AG04450 (cell line): Measurements from ENCODE around the gene IRAK3. TPM values are rescaled to one million over a fixed set of nuclear protein-coding genes. Genes with fewer than 3 reads are reported as not detected.

Source experiments
- CTCF ChIA-PET: fragments of 300-600, 350-600 bp; formaldehyde crosslinking; extraction: SDS; loops from one replicate; lab custom pipeline; 2022; ENCODE audit warnings: antibody characterized with exemption, inconsistent platforms; lab: Charles Lee
- POLR2A ChIA-PET: fragments of 350-600 bp; formaldehyde crosslinking; extraction: SDS; loops from one replicate; lab custom pipeline; 2021; ENCODE audit warnings: antibody characterized with exemption, inconsistent platforms; lab: Yijun Ruan, JAX
- DNase-seq: peaks from one replicate; pipeline ENCODE4 v3.0.0-alpha.2; 2011; ENCODE audit warnings: low read depth, low spot score
- H3K27ac ChIP-seq: one replicate; pipeline ENCODE4 v1.5.1; 2012; ENCODE audit warnings: low read depth, low read length, control low read depth
- H3K27me3 ChIP-seq: one replicate; pipeline ENCODE4 v1.6.0; 2012; ENCODE audit warnings: low read length; ENCODE audit not compliant: control insufficient read depth, insufficient read depth
- H3K4me3 ChIP-seq: 2 replicates; pipeline ENCODE4 v1.5.1; 2011; ENCODE audit warnings: mild to moderate bottlenecking, low read depth, low read length, control low read depth
- H3K9me3 ChIP-seq: 2 replicates; pipeline ENCODE4 v1.5.1; 2012; ENCODE audit warnings: low read length; ENCODE audit not compliant: control insufficient read depth, insufficient read depth
- polyA plus RNA-seq: library from polyadenylated mRNA; depleted of rRNA; stranded (reverse); fragments of >200 nt; gene quantifications from 2 replicates; pipeline ENCODE4 v1.2.3, GENCODE V29; 2011
- TF ChIP-seq, protein P1 (sequence below): IDR thresholded peaks from 2 replicates; pipeline ENCODE4 v1.5.1; 2011; ENCODE audit warnings: low read depth, low read length, control low read depth, inconsistent platforms

Gene IRAK3
- polyA plus RNA-seq, 1 experiment = 3.4 TPM

DNA sequence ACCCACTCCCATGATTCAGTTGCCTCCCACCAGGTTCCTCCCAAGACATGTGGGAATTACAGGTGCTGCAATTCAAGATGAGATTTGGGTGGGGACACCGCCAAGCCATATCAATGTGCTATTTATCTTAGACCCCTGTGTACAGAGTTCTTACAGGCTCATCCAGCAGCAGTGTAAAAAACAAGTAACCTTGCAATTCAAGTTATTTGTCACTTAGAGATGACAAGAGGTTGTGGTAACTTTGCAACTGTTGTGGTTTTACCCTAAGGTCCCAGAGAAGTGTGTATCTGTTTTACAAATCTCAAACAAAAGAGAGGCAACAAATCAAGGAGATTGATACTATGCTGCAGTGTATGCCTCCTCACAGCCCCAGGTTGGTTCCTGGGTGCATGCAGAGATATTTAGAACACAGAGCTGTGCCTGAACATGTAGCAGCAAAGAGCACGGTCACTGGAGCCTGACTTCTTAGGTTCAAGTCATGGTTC, 101.7 kb downstream of the IRAK3 start:
- ChIA-PET CTCF (no interaction called here), POLR2A (no interaction called here)

DNA sequence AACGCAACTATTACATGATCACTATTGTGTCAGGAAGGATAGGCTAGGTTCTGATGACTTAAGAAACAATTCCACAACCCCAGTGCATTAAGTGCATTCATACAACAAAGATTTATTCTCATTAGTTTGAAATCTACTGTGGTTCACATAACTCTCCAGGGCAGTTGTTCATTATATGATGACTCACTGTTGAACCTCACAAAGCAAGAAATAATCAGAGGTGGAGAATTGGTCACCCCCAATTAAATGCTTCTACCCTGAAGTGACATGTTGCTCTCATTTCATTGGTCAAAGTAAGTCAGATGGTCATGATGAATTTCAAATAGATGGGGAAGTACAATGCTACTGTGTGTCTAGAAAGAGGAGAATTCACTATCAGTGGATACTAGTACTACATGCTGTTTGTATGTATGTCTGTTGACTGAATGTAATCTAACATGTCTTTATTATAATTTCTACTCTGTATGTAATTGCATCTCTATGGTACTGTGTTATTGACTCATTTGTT, 107.2 kb downstream of the IRAK3 start:
- DNase-seq = no peak
- CTCF ChIA-PET = no interaction called here
- Histone ChIP-seq H3K9me3 (no peaks in the 10 kb centered on the region), H3K4me3 (no peak overlapping the region), H3K27ac (no peak overlapping the region), H3K27me3 (peaks cover 2% of the 10 kb centered on the region)
- POLR2A ChIA-PET = no interaction called here
- TF ChIP-seq, protein P1, sequence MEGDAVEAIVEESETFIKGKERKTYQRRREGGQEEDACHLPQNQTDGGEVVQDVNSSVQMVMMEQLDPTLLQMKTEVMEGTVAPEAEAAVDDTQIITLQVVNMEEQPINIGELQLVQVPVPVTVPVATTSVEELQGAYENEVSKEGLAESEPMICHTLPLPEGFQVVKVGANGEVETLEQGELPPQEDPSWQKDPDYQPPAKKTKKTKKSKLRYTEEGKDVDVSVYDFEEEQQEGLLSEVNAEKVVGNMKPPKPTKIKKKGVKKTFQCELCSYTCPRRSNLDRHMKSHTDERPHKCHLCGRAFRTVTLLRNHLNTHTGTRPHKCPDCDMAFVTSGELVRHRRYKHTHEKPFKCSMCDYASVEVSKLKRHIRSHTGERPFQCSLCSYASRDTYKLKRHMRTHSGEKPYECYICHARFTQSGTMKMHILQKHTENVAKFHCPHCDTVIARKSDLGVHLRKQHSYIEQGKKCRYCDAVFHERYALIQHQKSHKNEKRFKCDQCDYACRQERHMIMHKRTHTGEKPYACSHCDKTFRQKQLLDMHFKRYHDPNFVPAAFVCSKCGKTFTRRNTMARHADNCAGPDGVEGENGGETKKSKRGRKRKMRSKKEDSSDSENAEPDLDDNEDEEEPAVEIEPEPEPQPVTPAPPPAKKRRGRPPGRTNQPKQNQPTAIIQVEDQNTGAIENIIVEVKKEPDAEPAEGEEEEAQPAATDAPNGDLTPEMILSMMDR = no peak

More for the DNA sequence above, 101.7 kb downstream of the IRAK3 start:
- Histone ChIP-seq H3K4me3 (no peak overlapping the region), H3K9me3 (no peaks in the 10 kb centered on the region), H3K27ac (no peak overlapping the region), H3K27me3 (no peaks in the 10 kb centered on the region)
- DNase-seq = no peak
- TF ChIP-seq, protein P1 = no peak

DNA sequence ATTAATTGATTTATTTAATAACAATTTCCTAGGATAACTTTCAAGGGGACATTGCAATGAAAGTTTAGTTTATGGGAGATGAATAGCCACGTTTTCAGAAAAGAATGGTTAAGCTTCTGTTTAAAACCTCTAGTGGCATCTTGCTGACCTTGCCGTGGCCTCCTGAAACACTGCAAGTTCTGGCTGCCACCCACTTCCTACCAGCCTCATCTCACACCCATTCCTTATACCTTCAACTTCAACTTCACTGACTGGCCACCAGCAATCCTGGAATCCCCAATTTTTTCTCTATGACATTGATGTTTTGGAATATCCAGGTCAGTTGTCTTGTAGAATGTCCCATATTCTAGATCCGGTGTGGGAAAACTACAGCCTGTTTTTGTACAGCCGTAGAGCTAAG, 108.1 kb downstream of the IRAK3 start:
- POLR2A ChIA-PET = no interaction called here
- H3K4me3 ChIP-seq = no peak overlapping the region
- CTCF ChIA-PET = no interaction called here
- H3K9me3 ChIP-seq = no peaks in the 10 kb centered on the region
- DNase-seq = no peak
- no peak overlapping the region for H3K27ac ChIP-seq
- H3K27me3 ChIP-seq = peaks cover 2% of the 10 kb centered on the region
- TF ChIP-seq, protein P1 = no peak

DNA sequence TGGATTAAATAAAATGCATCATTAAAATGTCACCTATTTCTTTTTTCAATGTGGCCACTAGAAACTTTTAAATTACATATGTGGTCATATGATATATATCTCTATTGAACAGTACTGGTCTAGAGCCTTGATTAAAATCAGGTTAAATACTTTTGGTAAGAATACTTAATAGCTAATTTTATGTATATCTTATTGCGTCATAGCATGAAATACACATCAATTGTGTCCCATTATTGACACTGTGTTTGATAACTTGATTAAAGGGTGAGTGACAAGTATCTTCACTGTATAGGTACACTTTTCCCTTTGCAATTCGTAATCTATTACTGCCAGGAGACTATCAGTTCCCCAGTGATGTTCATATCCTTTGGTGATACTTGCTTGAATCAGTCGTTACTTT, 108.9 kb downstream of the IRAK3 start:
- H3K9me3 ChIP-seq = no peaks in the 10 kb centered on the region
- peaks cover 2% of the 10 kb centered on the region for H3K27me3 ChIP-seq
- no peak for DNase-seq
- H3K27ac ChIP-seq = no peak overlapping the region
- CTCF ChIA-PET = interaction anchor here (1.8 kb wide), 1 partner anchor 28 kb away, joined by 5 read pairs; no protein-coding TSS in a partner anchor
- POLR2A ChIA-PET = no interaction called here
- TF ChIP-seq, protein P1 = no peak
- H3K4me3 ChIP-seq = no peak overlapping the region
